GM18951 (cell line): ENCODE measurements around the gene MAGI3.

Source experiments
- POLR2A ChIP-seq: IDR thresholded peaks from 4 replicates; pipeline ENCODE4 v1.6.1; 2011; ENCODE audit warnings: mild to moderate bottlenecking; ENCODE audit not compliant: insufficient read length, insufficient read depth; ENCODE audit errors: extremely low read depth
- in situ Hi-C: fragments of 300-500 bp; cut with MboI; formaldehyde crosslinking; loops from one replicate; pipeline ENCODE4 v1.12.0; 2022; ENCODE audit warnings: low sequenced_read_pairs, mixed read lengths, inconsistent platforms; ENCODE audit not compliant: unreplicated experiment

Gene MAGI3

DNA sequence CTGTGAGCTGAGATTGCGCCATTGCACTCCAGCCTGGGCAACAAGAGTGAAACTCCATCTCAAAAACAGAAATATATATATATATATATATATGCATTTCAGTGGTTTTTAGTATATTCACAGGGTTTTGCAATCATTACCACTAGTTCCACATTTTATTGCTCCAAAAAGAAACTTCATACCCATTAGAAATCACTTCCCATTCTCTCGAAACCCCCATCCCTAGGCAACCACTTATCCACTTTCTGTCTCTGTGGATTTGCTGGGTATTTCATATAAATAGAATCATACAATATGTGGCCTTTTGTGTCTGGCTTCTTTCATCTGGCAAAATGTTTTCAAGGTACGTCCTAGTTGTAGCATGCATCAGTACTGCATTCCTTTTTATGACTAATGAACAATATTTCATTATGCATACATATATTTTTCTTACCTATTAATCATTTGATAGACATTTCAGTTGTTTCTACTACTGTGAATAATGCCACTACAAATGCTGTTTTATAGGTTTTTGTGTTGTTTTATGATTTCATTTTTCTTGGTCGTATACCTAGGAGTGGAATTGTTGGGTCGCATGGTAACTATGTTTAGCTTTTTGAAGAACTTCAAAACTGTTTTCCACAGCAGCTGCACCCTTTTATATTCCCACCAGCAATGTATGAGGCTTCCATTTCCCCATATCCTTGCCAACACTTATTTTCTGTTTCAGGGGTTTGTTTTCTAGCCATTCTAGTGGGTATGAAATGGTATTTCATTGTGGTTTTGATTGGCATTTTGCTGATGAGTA is 273.0 kb downstream of the MAGI3 start:
- in situ Hi-C loops, result no loop called here
- TF ChIP-seq POLR2A, result no peak

DNA sequence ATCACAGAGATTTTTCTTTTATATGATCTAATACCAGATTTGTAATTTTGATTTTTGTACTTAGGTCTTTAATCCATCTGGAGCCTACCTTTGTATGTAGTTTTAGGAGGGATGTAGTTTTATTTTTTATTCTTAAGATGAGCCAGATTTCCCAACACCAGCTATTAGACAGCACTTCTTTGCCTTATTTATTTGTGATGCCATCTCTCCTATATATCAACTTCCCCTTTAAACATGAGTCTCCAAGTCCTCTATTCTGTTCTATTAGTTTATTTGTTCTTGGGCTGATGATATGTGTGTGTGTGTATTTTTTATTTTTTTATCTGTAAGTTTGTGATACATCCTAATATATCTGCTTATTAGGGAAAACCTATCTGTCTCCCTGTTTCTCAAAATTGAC is 274.8 kb downstream of the MAGI3 start:
- in situ Hi-C loops, result loop anchor here (5.0 kb wide), 1 partner anchor 523 kb away; no protein-coding TSS in a partner anchor

DNA sequence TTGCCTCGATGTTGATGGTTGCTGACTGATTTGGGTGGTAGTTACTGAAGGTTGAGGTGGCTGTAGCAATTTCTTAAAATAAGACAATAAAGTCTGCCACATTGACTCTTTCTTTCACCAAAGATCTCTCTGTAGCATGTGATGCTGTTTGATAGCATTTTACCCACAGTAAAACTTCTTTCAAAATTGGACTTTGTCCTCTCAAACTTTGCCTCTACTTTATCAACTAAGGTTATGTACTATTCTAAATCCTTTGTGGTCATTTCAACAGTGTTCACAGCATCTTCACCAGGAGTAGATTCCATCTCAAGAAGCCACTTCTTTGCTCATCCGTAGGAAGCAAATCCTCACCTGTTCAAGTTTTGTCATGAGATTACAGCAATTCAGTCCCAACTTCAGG is 275.8 kb downstream of the MAGI3 start:
- in situ Hi-C loops, result loop anchor here (5.0 kb wide), 1 partner anchor 524 kb away; no protein-coding TSS in a partner anchor
- TF ChIP-seq POLR2A, result no peak

More for the DNA sequence above, 274.8 kb downstream of the MAGI3 start:
- TF ChIP-seq POLR2A, result no peak

DNA sequence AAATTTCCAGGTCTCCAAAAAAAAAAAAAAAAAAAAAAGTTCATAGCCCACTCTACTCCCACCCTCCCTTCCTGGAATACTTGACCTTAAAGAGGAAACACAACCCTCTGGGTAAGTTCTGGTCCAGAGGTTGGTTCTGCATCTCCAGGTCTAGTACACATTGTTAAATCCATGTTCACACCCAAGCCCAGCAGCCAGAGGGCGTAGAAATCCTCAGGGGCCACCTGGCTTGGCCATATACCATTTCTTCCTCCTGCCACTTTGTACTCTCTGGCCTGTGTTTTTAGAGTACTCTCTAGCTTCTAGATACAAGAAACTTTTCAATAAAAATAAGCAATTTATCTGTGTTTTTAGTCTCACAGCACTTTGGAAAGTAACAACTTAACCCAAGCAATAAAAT is 279.7 kb downstream of the MAGI3 start:
- no peak for TF ChIP-seq POLR2A
- in situ Hi-C loops, result loop anchor here (5.0 kb wide), 1 partner anchor 528 kb away; no protein-coding TSS in a partner anchor

DNA sequence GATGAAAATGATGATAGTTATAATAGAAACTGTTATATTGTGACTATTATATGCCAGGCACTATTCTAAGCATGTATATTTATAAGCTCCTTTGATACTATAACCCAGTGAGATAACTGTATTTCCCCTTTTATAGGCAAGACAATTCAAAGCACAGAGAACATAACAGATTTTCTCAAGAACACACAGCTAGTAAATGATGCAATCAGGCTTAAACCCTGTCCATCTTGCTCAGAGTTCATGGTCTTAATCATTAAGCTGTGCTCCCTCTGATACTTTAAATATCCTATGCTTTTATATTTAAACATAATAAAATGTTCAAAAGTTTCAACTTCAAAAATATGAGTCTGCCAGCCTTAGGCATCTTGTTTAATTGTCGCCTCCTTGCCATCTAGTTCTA is 280.3 kb downstream of the MAGI3 start:
- in situ Hi-C loops, result no loop called here
- no peak for TF ChIP-seq POLR2A

DNA sequence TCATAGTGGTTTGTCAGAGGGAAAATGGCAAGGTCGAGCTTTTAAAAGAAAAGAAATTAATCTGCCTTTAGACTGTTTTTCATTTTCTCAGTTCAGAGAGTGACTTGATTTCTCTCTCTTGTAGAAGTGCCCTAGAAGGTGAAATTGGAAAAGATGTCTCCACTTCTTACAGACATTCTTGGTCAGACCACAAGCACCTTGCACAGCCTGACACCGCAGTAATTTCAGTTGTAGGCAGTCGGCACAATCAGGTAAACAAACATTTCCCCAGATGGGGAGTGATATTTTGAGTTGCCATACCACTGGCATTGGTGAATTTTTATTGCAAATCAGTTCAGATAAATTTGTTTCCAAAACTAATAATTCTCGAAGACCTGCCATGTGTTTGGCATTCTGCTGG is 282.2 kb downstream of the MAGI3 start:
- in situ Hi-C loops, result no loop called here
- no peak for TF ChIP-seq POLR2A

DNA sequence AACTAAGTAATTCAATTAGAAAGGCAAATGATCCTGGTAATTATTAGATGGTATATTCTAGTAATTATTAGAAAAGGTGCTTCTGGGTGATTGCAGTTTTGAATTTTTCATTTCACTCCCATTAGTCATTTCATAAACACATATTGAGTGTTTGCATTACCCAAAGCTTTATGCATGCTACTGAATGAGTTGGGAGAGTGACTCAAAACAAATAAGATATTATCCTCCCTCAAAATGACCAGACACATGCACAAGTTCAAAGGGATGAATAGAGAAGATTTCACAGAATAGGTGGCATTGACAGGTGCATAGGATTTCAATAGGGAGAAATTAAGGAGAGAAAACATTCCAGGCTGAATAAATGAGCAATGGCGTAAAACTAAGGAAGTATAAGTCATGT is 284.3 kb downstream of the MAGI3 start:
- in situ Hi-C loops, result no loop called here
- TF ChIP-seq POLR2A, result no peak

DNA sequence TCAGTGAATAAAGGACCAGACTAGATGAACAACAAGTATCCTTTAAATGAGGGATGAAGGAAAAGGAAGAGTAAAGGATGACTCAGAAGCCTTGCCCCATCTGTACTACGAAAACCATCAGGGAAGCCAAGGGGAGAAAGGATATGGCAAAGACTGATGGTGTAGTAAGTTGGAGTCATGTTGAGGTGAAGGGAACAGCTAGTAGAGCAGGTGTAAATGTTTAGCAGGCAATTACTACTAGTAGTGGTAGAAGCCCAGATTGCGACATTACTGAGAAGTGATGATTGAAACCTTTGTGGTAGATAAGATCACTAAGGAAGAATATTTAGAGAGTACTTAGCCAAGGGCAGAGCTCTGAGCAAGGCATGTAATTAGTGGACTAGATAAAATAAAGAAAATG is 285.0 kb downstream of the MAGI3 start:
- in situ Hi-C loops, result no loop called here
- TF ChIP-seq POLR2A, result no peak

DNA sequence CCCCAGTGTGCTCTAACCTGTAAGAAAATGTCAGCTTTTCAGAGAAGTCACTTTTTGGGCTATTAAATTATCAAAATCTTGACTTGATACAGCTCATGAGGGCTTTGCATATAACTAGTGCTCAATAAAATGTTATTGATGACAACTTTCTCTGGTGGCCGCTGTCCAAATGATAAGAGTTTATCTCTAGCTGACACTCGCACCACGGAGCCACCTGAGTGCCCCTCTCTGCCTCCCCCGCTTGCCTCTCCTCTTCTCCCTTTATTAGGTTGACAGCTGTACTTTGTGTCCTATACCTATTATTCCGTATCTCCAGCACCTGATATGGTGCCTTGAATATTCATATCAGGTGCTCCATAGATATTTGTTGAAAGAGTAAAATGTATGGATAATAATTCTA is 286.2 kb downstream of the MAGI3 start:
- in situ Hi-C loops, result no loop called here
- TF ChIP-seq POLR2A, result no peak

DNA sequence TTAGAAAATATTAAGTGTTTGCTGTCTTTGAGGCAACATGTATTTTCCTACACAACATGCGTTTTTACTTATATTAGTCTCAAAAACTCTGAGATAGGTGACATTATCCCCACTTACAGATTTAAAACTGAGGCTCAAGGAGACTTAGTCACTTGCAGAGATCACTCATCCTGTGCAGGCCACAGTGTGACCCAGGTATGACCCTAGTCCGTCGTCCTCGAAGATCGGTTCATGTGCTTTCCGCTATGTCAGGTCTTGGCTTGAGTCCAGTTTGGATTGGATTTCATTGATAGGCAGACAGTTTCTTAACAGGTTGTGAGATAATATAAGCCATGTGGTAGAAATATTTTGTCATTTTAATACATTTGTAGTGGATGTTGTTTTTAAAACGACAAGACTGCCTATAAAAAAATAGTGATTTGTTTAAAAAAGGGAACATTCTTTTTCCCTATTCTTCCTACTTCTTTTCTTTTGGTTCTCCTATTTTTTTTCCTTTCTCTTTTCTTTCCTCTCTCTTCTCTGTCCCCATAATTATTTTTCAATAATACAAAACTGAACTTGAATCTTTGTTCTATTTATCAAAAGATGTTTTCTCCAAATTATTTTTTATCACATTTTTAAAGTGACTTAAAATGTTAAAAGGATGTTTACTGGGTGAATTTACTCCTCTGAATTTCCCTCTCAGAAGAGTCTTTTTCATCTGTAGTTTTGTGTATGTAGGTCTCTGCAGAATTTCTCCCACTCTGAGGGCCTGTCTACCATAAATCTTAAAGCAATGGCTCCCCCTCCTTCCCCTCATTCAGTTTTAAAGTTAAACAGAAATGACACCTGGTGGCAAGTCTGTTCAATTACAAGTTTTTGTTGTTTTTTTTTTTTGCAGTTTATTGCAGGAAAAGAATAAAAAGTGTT is 287.2 kb downstream of the MAGI3 start:
- TF ChIP-seq POLR2A, result no peak
- in situ Hi-C loops, result no loop called here

DNA sequence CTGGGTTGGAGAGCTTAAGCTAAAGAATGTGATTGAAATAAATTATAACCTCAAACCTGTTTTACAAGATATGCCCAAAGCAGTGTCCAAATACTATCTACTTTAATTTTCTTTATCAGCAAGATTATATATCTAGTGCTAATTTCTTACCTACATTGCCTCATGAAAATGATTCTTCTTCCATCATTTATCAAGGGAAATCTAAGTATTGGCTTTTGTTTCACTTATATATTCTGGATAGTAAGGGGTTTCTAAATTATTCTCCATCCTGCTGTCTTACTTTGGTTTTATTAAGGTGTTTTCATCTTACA is 287.8 kb downstream of the MAGI3 start:
- in situ Hi-C loops, result no loop called here
- no peak for TF ChIP-seq POLR2A

DNA sequence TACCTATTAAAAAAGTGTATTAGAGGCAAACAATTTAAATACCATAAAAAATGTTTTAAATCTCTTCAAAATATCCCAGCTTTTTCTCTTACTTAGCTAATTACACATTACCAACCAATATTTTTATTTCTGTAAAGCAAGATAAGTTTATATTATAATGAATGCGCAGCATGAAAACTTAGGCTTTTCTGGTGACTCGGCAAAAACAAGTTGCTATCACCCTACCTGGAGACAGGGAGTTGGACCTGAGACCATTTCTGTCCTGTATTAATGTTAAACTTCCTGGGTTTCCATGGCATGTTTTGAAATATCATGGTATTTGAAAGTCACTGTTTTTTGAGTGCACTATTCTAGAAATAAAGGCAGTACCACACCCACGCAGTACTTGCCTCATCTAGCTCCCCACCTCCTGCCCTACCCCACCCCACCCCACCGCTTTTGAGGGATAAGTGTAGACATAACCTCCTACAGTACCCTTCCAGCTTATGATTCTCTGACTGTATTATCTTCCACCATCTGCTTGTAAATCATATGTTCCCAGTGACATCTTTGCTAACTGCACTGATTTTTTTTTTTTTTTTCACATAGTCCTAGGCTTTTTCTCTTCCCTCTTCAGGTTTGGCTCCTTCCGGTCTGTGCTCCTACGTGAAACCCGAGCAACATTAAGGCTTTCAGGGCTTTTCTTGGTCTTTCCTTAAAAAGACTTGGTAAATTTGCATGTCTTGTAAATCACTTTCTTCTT is 291.5 kb downstream of the MAGI3 start:
- in situ Hi-C loops, result no loop called here
- TF ChIP-seq POLR2A, result no peak

DNA sequence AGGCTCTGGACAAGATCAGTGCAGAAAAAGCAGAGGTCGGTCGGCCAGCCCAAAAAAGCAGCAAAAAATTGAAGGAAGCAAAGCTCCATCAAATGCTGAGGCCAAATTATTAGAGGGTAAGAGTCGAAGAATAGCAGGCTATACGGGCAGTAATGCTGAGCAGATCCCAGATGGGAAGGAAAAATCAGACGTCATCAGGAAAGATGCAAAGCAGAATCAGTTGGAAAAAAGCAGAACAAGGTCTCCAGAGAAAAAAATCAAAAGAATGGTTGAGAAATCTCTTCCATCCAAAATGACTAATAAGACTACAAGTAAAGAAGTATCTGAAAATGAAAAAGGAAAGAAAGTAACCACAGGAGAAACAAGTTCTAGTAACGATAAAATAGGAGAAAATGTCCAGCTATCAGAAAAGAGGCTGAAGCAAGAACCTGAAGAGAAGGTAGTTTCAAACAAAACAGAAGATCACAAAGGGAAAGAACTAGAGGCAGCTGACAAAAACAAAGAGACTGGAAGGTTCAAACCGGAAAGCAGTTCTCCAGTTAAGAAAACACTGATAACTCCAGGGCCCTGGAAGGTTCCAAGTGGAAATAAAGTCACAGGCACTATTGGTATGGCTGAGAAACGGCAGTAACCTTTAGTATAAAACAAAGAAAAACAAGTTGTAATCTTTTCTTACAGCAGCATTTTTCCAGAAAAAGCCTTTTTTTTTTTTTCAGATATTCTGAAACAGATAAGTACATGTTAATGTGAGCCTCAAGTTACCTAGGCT is 293.3 kb downstream of the MAGI3 start:
- no peak for TF ChIP-seq POLR2A
- in situ Hi-C loops, result no loop called here

DNA sequence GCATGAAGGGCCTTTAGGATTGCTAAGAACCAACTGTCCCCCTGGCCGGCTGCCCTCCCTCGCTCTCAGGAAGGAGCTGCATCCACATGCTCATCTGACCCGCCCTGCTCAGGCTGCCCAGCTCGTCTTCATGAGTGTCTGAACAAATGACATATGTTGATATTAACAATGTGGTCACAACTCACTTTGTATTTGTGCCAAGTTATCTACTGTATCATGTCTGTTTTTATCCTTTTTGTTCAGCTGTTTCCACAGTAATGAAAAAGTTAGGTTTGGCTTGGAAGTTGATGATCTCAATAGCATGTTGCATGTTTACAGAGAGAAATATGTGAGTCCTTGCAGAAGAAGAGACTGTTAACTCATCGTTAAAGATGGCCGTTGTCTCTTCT is 293.8 kb downstream of the MAGI3 start:
- TF ChIP-seq POLR2A, result no peak
- in situ Hi-C loops, result no loop called here
